RWPE2 (cell line): ENCODE data around the gene NMRK2.

Experiments used
- ATAC-seq: fragments of 200-7000 bp; cut with Tn5 transposase; 3 replicates; pipeline ENCODE4 v1.9.1; 2021; ENCODE audit warnings: low read depth
- DNase-seq: peaks from one replicate; pipeline ENCODE4 v3.0.0-alpha.2; 2020; ENCODE audit warnings: low spot score
- H3K27ac ChIP-seq: fragments of 450-650 bp; 2 replicates; pipeline ENCODE4 v1.5.1; 2017; ENCODE audit warnings: mild to moderate bottlenecking; ENCODE audit not compliant: poor library complexity, severe bottlenecking
- H3K27me3 ChIP-seq: fragments of 250-450 bp; sonication (Bioruptor Pico); 2 replicates; pipeline ENCODE4 v1.5.1; 2021; ENCODE audit warnings: mild to moderate bottlenecking, moderate library complexity; ENCODE audit not compliant: insufficient read depth, poor library complexity, severe bottlenecking
- H3K36me3 ChIP-seq: fragments of 250-450 bp; sonication (Bioruptor Pico); 2 replicates; pipeline ENCODE4 v1.5.1; 2020; ENCODE audit warnings: low read depth, mild to moderate bottlenecking, moderate library complexity
- H3K4me1 ChIP-seq: fragments of 250-450 bp; sonication (Bioruptor Pico); 2 replicates; pipeline ENCODE4 v1.5.1; 2021; ENCODE audit warnings: mild to moderate bottlenecking, moderate library complexity; ENCODE audit not compliant: insufficient read depth, poor library complexity, severe bottlenecking
- H3K4me3 ChIP-seq: fragments of 250-450 bp; sonication (Bioruptor Pico); 2 replicates; pipeline ENCODE4 v1.5.1; 2021; ENCODE audit warnings: mild to moderate bottlenecking, moderate library complexity; ENCODE audit not compliant: severe bottlenecking
- H3K9me3 ChIP-seq: fragments of 250-450 bp; sonication (Bioruptor Pico); 2 replicates; pipeline ENCODE4 v1.5.1; 2021; ENCODE audit warnings: mild to moderate bottlenecking, moderate library complexity; ENCODE audit not compliant: severe bottlenecking
- TF ChIP-seq, protein P1 (sequence below): fragments of 450-650 bp; IDR thresholded peaks from one replicate; pipeline ENCODE4 v1.5.1; 2017; ENCODE audit warnings: mild to moderate bottlenecking, moderate library complexity; ENCODE audit not compliant: poor library complexity, severe bottlenecking

NMRK2 gene

GRCh38 chr19:3987619-3988371 is 54.9 kb downstream of the NMRK2 start:
- TF ChIP-seq, protein P1, sequence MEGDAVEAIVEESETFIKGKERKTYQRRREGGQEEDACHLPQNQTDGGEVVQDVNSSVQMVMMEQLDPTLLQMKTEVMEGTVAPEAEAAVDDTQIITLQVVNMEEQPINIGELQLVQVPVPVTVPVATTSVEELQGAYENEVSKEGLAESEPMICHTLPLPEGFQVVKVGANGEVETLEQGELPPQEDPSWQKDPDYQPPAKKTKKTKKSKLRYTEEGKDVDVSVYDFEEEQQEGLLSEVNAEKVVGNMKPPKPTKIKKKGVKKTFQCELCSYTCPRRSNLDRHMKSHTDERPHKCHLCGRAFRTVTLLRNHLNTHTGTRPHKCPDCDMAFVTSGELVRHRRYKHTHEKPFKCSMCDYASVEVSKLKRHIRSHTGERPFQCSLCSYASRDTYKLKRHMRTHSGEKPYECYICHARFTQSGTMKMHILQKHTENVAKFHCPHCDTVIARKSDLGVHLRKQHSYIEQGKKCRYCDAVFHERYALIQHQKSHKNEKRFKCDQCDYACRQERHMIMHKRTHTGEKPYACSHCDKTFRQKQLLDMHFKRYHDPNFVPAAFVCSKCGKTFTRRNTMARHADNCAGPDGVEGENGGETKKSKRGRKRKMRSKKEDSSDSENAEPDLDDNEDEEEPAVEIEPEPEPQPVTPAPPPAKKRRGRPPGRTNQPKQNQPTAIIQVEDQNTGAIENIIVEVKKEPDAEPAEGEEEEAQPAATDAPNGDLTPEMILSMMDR: peak; percentile 88
- DNase-seq (peak; percentile 79), ATAC-seq (no peak)
- Histone ChIP-seq H3K27ac (peak overlapping the region; percentile 86), H3K4me3 (peak overlapping the region; percentile 31), H3K9me3 (no peaks in the 10 kb centered on the region), H3K36me3 (peaks cover 23% of the 10 kb centered on the region), H3K27me3 (no peaks in the 10 kb centered on the region), H3K4me1 (peaks cover 9% of the 10 kb centered on the region)

GRCh38 chr19:3990815-3991117 is 57.9 kb downstream of the NMRK2 start:
- TF ChIP-seq, protein P1: no peak
- DNase-seq: no peak
- no peak for ATAC-seq
- no peaks in the 10 kb centered on the region for H3K4me1 ChIP-seq
- no peaks in the 10 kb centered on the region for H3K36me3 ChIP-seq
- H3K27ac ChIP-seq: no peak overlapping the region
- no peak overlapping the region for H3K4me3 ChIP-seq
- H3K27me3 ChIP-seq: no peaks in the 10 kb centered on the region
- no peaks in the 10 kb centered on the region for H3K9me3 ChIP-seq
